SK-N-MC (cell line): ENCODE measurements around the gene ARAP2.

Experiments used
- EZH2 ChIP-seq: fragments of 200-600 bp; sonication (generic); IDR thresholded peaks from one replicate; pipeline ENCODE4 v1.6.1; 2017; ENCODE audit warnings: antibody characterized with exemption
- POLR2AphosphoS5 ChIP-seq: IDR thresholded peaks from 2 replicates; pipeline ENCODE4 v1.6.1; 2012; ENCODE audit warnings: mild to moderate bottlenecking, low read depth, low read length, borderline replicate concordance

- no peak for TF ChIP-seq EZH2
- no peak for TF ChIP-seq POLR2AphosphoS5
Observed at GRCh38 chr4:36142504-36142903, 101.8 kb downstream of the ARAP2 start.
